Activated T-helper 1 cell treated with anti-CD3 and anti-CD28 coated beads, Interleukin-12 subunit alpha, Interleukin-12 subunit beta, Interleukin-2, Interleukin-4 antibody, amounts not matched to agents 30 ng/mL and 10 ng/mL and 1 ng/mL, durations not matched to agents 14 hours and 24 hours and 36 hours (primary cell): ENCODE data around the gene PPP1R18. TPM values are rescaled to one million over a fixed set of nuclear protein-coding genes. Genes with fewer than 3 reads are reported as not detected.
A peak's percentile ranks its signal among the peaks of the same experiment; 100 is the strongest.
"Not testable (repeated sequence)": the region's sequence is repeated elsewhere in the genome, so short reads cannot be mapped to it uniquely, and the experiment has no call there.

Experiments used
- DNase-seq: peaks from one replicate; pipeline ENCODE4 v3.0.0; 2021; ENCODE audit warnings: low spot score
- H3K27ac Mint-ChIP-seq: one replicate; pipeline ENCODE4 v1.8.0; 2021; ENCODE audit warnings: mild to moderate bottlenecking, mixed read lengths
- H3K27me3 Mint-ChIP-seq: one replicate; pipeline ENCODE4 v1.8.0; 2022; ENCODE audit warnings: mild to moderate bottlenecking, moderate library complexity, mixed read lengths; ENCODE audit not compliant: insufficient read depth
- H3K36me3 Mint-ChIP-seq: one replicate; pipeline ENCODE4 v1.8.0; 2021; ENCODE audit warnings: low read depth, mixed read lengths
- H3K4me1 Mint-ChIP-seq: one replicate; pipeline ENCODE4 v1.8.0; 2021; ENCODE audit warnings: low read depth, mixed read lengths
- H3K4me3 Mint-ChIP-seq: one replicate; pipeline ENCODE4 v1.8.0; 2021; ENCODE audit warnings: mild to moderate bottlenecking, moderate library complexity, mixed read lengths
- H3K9me3 Mint-ChIP-seq: one replicate; pipeline ENCODE4 v1.8.0; 2021; ENCODE audit warnings: mixed read lengths
- intact Hi-C: fragments of 100-400 bp; cut with micrococcal nuclease; formaldehyde crosslinking; loops from one replicate; pipeline ENCODE4 v1.15.1; 2024
- total RNA-seq: library from RNA; stranded (reverse); gene quantifications from 2 replicates; pipeline ENCODE4 v1.2.3, GENCODE V29; 2022

The PPP1R18 gene
- total RNA-seq, 1 donor from 2014 or later: 213 TPM

DNA sequence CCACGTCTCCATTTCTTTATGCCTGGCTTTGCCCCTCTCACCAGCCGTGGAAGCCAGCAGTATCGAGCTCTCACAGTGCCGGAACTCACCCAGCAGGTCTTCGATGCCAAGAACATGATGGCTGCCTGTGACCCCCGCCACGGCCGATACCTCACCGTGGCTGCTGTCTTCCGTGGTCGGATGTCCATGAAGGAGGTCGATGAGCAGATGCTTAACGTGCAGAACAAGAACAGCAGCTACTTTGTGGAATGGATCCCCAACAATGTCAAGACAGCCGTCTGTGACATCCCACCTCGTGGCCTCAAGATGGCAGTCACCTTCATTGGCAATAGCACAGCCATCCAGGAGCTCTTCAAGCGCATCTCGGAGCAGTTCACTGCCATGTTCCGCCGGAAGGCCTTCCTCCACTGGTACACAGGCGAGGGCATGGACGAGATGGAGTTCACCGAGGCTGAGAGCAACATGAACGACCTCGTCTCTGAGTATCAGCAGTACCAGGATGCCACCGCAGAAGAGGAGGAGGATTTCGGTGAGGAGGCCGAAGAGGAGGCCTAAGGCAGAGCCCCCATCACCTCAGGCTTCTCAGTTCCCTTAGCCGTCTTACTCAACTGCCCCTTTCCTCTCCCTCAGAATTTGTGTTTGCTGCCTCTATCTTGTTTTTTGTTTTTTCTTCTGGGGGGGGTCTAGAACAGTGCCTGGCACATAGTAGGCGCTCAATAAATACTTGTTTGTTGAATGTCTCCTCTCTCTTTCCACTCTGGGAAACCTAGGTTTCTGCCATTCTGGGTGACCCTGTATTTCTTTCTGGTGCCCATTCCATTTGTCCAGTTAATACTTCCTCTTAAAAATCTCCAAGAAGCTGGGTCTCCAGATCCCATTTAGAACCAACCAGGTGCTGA is 37.6 kb upstream of the PPP1R18 start:
- DNase-seq, H3K27me3 Mint-ChIP-seq, intact Hi-C loops, H3K9me3 Mint-ChIP-seq: not testable (repeated sequence)
- peaks cover 61% of the 10 kb centered on the region for H3K36me3 Mint-ChIP-seq
- H3K4me1 Mint-ChIP-seq: peaks cover 48% of the 10 kb centered on the region
- peak overlapping the region; percentile 95 for H3K4me3 Mint-ChIP-seq
- peak overlapping the region; percentile 78 for H3K27ac Mint-ChIP-seq

DNA sequence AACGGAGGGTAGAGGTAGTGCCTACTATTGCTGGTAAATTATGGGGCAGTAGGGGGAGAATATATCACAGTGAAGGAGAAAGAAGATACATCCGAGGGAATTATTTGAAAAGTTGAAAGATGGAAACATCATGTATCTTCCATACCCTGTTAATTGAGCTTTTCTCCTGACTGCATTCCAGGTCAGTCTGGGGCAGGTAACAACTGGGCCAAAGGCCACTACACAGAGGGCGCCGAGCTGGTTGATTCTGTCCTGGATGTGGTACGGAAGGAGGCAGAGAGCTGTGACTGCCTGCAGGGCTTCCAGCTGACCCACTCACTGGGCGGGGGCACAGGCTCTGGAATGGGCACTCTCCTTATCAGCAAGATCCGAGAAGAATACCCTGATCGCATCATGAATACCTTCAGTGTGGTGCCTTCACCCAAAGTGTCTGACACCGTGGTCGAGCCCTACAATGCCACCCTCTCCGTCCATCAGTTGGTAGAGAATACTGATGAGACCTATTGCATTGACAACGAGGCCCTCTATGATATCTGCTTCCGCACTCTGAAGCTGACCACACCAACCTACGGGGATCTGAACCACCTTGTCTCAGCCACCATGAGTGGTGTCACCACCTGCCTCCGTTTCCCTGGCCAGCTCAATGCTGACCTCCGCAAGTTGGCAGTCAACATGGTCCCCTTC is 36.9 kb upstream of the PPP1R18 start:
- Mint-ChIP-seq H3K4me1 (peaks cover 50% of the 10 kb centered on the region), H3K36me3 (peaks cover 61% of the 10 kb centered on the region), H3K4me3 (peak overlapping the region; percentile 95), H3K27ac (peak overlapping the region; percentile 83)
- H3K9me3 Mint-ChIP-seq, intact Hi-C loops, DNase-seq, H3K27me3 Mint-ChIP-seq: not testable (repeated sequence)

DNA sequence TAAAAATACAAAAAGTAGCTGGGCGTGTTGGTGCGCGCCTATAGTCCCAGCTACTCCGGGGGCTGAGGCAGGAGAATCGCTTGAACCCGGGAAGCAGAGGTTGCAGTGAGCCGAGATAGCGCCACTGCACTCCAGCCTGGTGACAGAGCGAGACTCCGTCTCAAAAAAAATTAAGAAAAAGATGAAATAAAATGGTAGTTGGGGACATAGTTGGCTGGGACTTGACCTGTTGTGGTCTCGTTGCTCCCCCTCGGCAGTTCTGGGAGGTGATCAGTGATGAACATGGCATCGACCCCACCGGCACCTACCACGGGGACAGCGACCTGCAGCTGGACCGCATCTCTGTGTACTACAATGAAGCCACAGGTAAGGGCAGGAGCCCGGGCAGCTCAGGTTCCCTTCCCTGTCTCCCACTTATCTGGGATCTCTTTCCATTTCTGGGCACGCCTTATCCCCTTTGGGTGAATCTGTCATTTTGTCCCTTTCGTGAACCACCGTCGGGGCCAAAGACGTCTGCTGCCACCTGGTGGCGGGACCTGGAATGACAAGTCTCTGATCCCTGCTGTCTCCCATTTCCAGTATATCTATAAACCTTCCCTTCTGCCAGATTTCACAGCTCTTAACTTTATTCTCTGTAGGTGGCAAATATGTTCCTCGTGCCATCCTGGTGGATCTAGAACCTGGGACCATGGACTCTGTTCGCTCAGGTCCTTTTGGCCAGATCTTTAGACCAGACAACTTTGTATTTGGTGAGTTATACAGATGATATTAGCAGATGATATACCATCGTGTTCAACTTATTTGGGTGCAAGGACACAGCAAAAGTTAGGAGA is 36.1 kb upstream of the PPP1R18 start:
- peaks cover 53% of the 10 kb centered on the region for H3K4me1 Mint-ChIP-seq
- H3K4me3 Mint-ChIP-seq: peak overlapping the region; percentile 95
- peak; percentile 77 for DNase-seq
- no peaks in the 10 kb centered on the region for H3K9me3 Mint-ChIP-seq
- peaks cover 56% of the 10 kb centered on the region for H3K36me3 Mint-ChIP-seq
- H3K27me3 Mint-ChIP-seq: no peaks in the 10 kb centered on the region
- H3K27ac Mint-ChIP-seq: peak overlapping the region; percentile 83
- intact Hi-C loops: loop anchor here (1.0 kb wide), 2 partner anchors 9 to 43 kb away; no protein-coding TSS in a partner anchor

DNA sequence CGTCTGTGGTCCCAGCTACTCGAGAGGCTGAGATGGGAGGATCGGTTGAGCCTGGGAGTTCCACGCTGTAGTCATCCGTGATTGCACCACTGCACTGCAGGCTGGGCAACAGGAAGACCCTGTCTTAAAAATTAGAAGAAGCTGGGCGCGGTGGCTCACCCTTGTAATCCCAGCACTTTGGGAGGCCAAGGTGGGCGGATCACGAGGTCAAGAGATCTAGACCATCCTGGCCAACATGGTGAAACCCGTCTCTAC is 35.5 kb upstream of the PPP1R18 start:
- intact Hi-C loops: loop anchor here (1.0 kb wide), 2 partner anchors 9 to 43 kb away; no protein-coding TSS in a partner anchor
- not testable (repeated sequence) for H3K9me3 Mint-ChIP-seq, DNase-seq, H3K27me3 Mint-ChIP-seq
- Mint-ChIP-seq H3K4me1 (peaks cover 55% of the 10 kb centered on the region), H3K27ac (peak overlapping the region; percentile 83), H3K4me3 (peak overlapping the region; percentile 95), H3K36me3 (peaks cover 53% of the 10 kb centered on the region)

DNA sequence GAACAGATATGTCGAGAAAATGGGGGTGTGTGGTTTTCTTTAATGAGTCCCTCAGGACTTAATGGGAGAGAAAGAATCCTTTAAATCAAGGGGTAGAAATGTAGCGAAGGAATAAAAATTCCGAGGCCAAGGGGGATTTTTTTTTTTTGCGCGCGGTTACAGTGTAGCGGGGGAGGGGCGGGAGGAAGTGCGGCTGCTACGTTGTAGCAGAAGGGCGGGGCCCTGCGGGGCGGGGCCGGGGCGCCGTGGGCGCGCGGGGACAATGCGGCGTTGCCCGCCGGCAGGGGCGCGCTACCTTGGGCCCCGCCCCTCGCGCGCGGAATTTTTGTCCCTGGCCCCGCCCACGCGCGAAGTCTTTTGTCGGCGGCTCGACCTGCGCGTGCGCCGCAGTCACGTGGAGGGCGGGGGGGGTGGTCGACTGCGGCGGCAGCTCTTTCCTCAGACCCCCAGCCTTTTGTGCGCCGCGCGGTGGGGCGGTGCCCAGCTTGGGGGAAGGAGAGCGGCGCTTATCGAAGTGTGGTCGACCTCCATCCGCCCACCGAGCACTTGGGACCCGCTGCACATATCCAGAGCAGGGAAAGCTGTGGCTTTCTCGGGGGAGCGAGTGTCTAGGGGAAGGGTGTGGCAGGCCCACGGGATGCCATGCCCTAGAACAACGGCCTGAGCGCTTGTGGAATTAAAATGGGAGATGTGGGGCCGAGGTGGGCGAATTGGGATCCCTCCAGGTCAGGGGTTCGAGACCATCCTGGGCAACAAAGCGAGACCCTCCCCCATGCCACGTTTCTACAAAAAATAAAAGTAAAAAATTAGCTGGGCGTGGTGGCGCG is 35.0 kb upstream of the PPP1R18 start:
- peak overlapping the region; percentile 95 for H3K4me3 Mint-ChIP-seq
- peak; percentile 93 for DNase-seq
- H3K9me3 Mint-ChIP-seq: no peaks in the 10 kb centered on the region
- no peaks in the 10 kb centered on the region for H3K27me3 Mint-ChIP-seq
- H3K27ac Mint-ChIP-seq: peak overlapping the region; percentile 83
- intact Hi-C loops: loop anchor here (1.0 to 2.0 kb wide), 6 partner anchors 10 to 150 kb away; partner anchors contain the start of genes ABCF1, C6orf136 and FLOT1
- H3K36me3 Mint-ChIP-seq: peaks cover 53% of the 10 kb centered on the region
- peaks cover 58% of the 10 kb centered on the region for H3K4me1 Mint-ChIP-seq

DNA sequence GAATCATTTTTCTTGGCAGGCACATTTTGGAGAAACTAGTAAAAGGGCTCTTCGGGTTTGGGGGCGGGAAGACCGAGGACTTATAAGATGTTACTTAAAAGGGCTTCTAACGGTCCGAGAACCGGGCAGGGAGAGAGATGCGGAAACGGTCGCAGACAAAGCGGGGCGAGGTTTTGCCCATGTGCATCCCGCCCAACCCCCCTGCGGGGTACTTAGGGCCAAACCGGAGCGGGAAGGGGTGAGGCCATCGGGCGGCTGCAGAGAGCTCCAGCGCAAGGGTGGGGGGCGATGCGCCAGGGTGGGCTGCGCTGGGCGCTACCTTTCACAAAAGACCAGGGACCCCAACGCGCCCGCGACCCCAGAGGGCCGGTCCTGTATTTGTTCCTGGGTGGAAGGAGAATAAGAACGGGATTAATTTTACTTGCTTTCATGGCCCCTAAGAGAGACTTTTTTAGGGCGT is 34.3 kb upstream of the PPP1R18 start:
- DNase-seq: peak; percentile 55
- H3K36me3 Mint-ChIP-seq: peaks cover 53% of the 10 kb centered on the region
- intact Hi-C loops: loop anchor here (1.0 to 2.0 kb wide), 4 partner anchors 16 to 149 kb away; partner anchors contain the start of genes ABCF1, C6orf136 and FLOT1
- H3K27ac Mint-ChIP-seq: peak overlapping the region; percentile 83
- peaks cover 62% of the 10 kb centered on the region for H3K4me1 Mint-ChIP-seq
- peak overlapping the region; percentile 95 for H3K4me3 Mint-ChIP-seq
- H3K9me3 Mint-ChIP-seq: no peaks in the 10 kb centered on the region
- H3K27me3 Mint-ChIP-seq: no peaks in the 10 kb centered on the region

DNA sequence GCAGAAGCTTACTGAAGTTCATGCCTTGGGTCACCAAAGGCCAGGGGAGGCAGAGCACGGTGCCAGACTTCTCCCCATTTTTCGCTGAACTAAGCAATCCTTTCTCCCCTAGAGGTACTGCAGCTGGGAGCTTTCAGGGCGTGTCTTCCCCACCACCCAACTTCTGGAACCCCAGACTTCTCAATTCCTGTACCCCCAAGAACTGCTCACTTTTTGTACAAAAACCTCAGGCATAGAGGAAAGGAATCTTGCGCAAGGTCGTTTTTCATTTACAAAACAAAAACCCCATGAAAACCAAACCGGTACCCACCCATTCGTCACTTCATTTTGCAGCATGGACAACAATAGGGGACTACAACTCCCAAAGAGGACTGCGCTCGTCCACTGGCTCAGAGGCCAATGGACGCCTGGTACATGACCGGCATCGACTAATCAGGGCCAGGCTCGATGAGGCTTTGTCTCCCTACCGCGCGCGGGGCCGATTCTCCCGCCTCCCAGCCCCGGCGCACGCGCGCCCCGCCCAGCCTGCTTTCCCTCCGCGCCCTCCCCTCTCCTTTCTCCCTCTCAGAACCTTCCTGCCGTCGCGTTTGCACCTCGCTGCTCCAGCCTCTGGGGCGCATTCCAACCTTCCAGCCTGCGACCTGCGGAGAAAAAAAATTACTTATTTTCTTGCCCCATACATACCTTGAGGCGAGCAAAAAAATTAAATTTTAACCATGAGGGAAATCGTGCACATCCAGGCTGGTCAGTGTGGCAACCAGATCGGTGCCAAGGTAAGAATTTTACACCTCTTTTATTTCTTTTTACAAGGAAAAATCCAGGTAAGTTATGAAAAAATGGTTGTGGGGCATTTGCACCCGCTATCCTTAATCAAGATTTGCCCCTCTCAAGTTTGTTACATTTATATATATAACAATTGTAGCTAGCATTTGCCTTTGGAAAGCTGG is 33.6 kb upstream of the PPP1R18 start, which contains the start of gene TUBB:
TSS of gene TUBB (plus strand) at position 562 of the 947 bp plus-strand sequence. CDS start at position 717, 155 bp downstream.
- Mint-ChIP-seq H3K9me3 (no peaks in the 10 kb centered on the region), H3K4me1 (peaks cover 59% of the 10 kb centered on the region), H3K27ac (peak within 1 kb of the TSS; percentile 83), H3K27me3 (no peaks in the 10 kb centered on the region), H3K4me3 (peak within 1 kb of the TSS; percentile 95), H3K36me3 (peaks cover 54% of the 10 kb centered on the region)
- intact Hi-C loops: loop anchor here (2.0 to 10.0 kb wide), 3 partner anchors 17 to 795 kb away; no protein-coding TSS in a partner anchor
- DNase-seq: peak; percentile 95

DNA sequence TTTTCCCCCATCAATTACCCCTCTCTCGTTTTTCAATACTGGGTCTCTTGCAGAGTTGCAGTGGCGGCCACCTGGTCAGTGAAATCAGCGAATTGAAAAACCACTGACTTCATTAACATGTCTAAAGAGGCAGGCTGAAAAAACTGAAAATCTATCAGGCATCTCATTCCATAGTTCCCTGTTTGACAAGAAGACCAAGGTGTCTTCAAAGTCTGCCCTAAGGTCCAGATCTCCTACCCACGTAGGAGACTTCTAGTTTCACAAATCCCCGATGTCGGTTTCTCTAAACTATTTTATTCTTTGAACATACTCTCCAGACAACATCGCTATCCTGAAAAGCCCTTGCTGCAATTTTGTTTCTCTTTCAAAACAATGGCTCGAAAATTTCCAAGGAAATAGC is 32.9 kb upstream of the PPP1R18 start:
- intact Hi-C loops: loop anchor here (10.0 kb wide), 2 partner anchors 475 to 795 kb away; no protein-coding TSS in a partner anchor
- peak overlapping the region; percentile 95 for H3K4me3 Mint-ChIP-seq
- no peak for DNase-seq
- H3K36me3 Mint-ChIP-seq: peaks cover 55% of the 10 kb centered on the region
- H3K27ac Mint-ChIP-seq: peak overlapping the region; percentile 83
- peaks cover 58% of the 10 kb centered on the region for H3K4me1 Mint-ChIP-seq
- H3K27me3 Mint-ChIP-seq: no peaks in the 10 kb centered on the region
- no peaks in the 10 kb centered on the region for H3K9me3 Mint-ChIP-seq

DNA sequence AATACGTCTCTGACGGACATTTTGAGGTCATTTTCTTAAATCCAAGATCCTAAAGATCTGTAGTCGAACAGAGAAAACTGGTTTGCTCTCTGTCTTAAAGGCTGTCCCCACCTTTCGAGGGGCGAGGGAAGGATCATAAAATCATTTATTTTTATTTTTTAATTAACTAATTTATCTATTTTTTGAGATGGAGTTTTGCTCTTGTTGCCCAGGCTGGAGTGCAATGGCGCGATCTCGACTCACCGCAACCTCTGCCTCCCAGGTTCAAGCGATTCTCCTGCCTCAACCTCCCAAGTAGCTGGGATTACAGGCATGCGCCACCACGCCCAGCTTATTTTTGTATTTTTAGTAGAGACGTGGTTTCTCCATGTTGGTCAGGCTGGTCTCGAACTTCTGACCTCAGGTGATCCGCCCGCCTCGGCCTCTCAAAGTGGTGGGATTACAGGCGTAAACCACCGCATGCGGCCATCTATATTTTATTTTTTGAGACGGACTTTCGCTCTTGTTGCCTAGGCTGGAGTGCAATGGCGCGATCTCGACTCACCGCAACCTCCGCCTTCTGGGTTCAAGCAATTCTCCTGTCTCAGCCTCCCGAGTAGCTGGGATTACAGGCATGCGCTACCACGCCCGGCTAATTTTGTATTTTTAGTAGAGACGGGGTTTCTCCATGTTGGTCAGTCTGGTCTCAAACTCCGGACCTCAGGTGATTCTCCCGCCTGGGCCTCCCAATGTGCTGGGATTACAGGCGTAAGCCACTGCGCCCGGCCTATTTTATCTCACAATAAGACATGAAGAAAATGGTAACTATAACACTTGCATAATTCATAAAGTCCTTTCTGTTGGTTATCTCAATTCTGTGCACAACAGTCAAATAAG is 31.6 kb upstream of the PPP1R18 start:
- peaks cover 50% of the 10 kb centered on the region for H3K4me1 Mint-ChIP-seq
- H3K27ac Mint-ChIP-seq: peak overlapping the region; percentile 99
- DNase-seq, H3K9me3 Mint-ChIP-seq, H3K27me3 Mint-ChIP-seq: not testable (repeated sequence)
- peaks cover 51% of the 10 kb centered on the region for H3K36me3 Mint-ChIP-seq
- peak overlapping the region; percentile 95 for H3K4me3 Mint-ChIP-seq
- intact Hi-C loops: loop anchor here (1.0 to 10.0 kb wide), 13 partner anchors 24 to 934 kb away; partner anchors contain the start of genes ATAT1, BAG6, C6orf136 and DHX16
